ENCODE results near the gene ALG5. TPM values are rescaled to one million over a fixed set of nuclear protein-coding genes. Genes with fewer than 3 reads are reported as not detected.

ALG5 gene
- total RNA-seq, 1 experiment from 2014 or later, result 27.0 TPM

DNA sequence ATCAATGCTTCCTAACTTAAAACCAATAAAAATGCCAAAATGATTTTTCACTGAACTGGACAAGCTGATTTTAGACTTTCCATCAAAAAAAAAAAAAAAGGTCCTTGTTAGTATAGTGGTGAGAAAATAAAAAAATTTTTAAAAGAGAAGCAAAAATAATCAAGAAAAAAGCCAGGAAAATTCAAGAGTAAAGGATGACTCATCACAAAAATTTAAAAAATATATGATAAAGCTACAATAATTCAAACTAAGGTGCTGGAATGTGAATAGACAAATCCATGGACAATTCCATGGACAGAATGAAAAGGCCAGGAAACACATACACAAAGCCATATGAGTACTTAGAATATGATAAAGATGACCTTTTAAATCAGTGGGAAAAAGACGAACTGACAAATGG is 26.1 kb downstream of the ALG5 start:
- Histone ChIP-seq H2AFZ (ENCODE audit: low read length) (no peak overlapping the region), H3T11ph (ENCODE audit: low read length) (no peak overlapping the region), H3K4me2 (ENCODE audit: insufficient read depth, insufficient read length, low read length) (no peak overlapping the region), H3K27me3 (ENCODE audit: insufficient read depth, low read length) (no peaks in the 10 kb centered on the region), H4K91ac (ENCODE audit: insufficient read length, low read depth, low read length) (no peak overlapping the region), H2BK20ac (ENCODE audit: low read depth, low read length, poor library complexity, severe bottlenecking) (no peak overlapping the region), H4K20me1 (ENCODE audit: control insufficient read depth, insufficient read depth, insufficient read length) (no peaks in the 10 kb centered on the region), H4K5ac (ENCODE audit: insufficient read length, low read depth, low read length) (no peak overlapping the region), H2BK12ac (ENCODE audit: insufficient read length, low read depth, low read length) (no peak overlapping the region), H2BK15ac (ENCODE audit: low read depth, low read length) (no peak overlapping the region), H3K4me1 (ENCODE audit: insufficient read depth, low read length) (no peaks in the 10 kb centered on the region), H3K79me1 (ENCODE audit: insufficient read depth, low read depth, low read length, poor library complexity, severe bottlenecking) (no peaks in the 10 kb centered on the region), H2BK120ac (ENCODE audit: low read depth, low read length, poor library complexity, severe bottlenecking) (no peak overlapping the region), H2BK5ac (ENCODE audit: insufficient read length, low read length) (no peak overlapping the region), H3K23ac (ENCODE audit: insufficient read length, low read depth, low read length) (no peak overlapping the region), H3K23me2 (ENCODE audit: insufficient read length, low read depth, low read length, poor library complexity, severe bottlenecking) (no peaks in the 10 kb centered on the region), H3K14ac (ENCODE audit: insufficient read depth, low read length) (no peak overlapping the region), H3K9me3 (ENCODE audit: control insufficient read depth, low read depth, low read length) (no peaks in the 10 kb centered on the region), H3K79me2 (ENCODE audit: insufficient read depth, low read length) (no peaks in the 10 kb centered on the region), H3K4ac (ENCODE audit: low read depth, low read length) (no peak overlapping the region), H3K27ac (ENCODE audit: insufficient read length, low read depth, low read length) (no peak overlapping the region), H3K56ac (ENCODE audit: insufficient read length, low read depth, low read length) (no peak overlapping the region), H2AK5ac (ENCODE audit: insufficient read length, low read length) (no peak overlapping the region), H3K18ac (ENCODE audit: insufficient read length, low read depth, low read length) (no peak overlapping the region), H3K9ac (ENCODE audit: extremely low read depth, insufficient read length, low read length) (no peak overlapping the region), H4K8ac (replicated peaks; ENCODE audit: insufficient read length, low read depth, low read length) (no peak overlapping the region)
- TF ChIP-seq CTCF (conservative IDR thresholded peaks at IDR 0.05), result no peak
- Mint-ChIP-seq H3K4me3 (no peak overlapping the region), H3K27me3 (ENCODE audit: low read depth) (no peaks in the 10 kb centered on the region), H3K27ac (no peak overlapping the region), H3K9me3 (peaks cover 3 to 7% of the 10 kb centered on the region in 2 experiments; a peak in 3 of 5 replicates), H3K4me1 (no peaks in the 10 kb centered on the region), H3K36me3 (ENCODE audit: insufficient read depth in 1 of 3, low read depth in 3 of 3) (peaks cover 36 to 58% (median 57%) of the 10 kb centered on the region in 3 experiments)
- WGBS (ENCODE audit: extremely low coverage, insufficient read length, low lambda C conversion rate), result no CpG with 5 or more reads among the region's 1 CpG
- no peak for DNase-seq
